Sigmoid colon (tissue), 7 donors: ENCODE data around the gene TARM1. TPM values are rescaled to one million over a fixed set of nuclear protein-coding genes. Genes with fewer than 3 reads are reported as not detected.
A peak's percentile ranks its signal among the peaks of the same experiment; 100 is the strongest.
"Not testable (repeated sequence)": the region's sequence is repeated elsewhere in the genome, so short reads cannot be mapped to it uniquely, and the experiment has no call there.

ENCODE experiments used
- DNase-seq: peaks from one replicate; pipeline ENCODE4 v3.0.0-alpha.2; 2019
- H3K27ac ChIP-seq, 4 donors: fragments of 200-600 bp; sonication (generic); one replicate each; pipeline ENCODE4 v1.5.1; 2016 to 2019; ENCODE audit warnings: mild to moderate bottlenecking in 1 of 4
- H3K27me3 ChIP-seq, 3 donors: fragments of 200-600 bp; sonication (generic); one replicate each; pipeline ENCODE4 v1.5.1; 2019; ENCODE audit warnings: mild to moderate bottlenecking in 1 of 3
- H3K36me3 ChIP-seq, 4 donors: fragments of 200-600 bp; sonication (generic); one replicate each; pipeline ENCODE4 v1.5.1; 2016 to 2019
- H3K4me1 ChIP-seq, 4 donors: fragments of 200-600 bp; sonication (generic); one replicate each; pipeline ENCODE4 v1.5.1; 2017 to 2019
- H3K4me3 ChIP-seq, 4 donors: fragments of 200-600 bp; sonication (generic); one replicate each; pipeline ENCODE4 v1.5.1; 2017 to 2019; ENCODE audit warnings: mild to moderate bottlenecking in 2 of 4, moderate library complexity in 1 of 4
- H3K9me3 ChIP-seq, 4 donors: fragments of 200-600 bp in 3 of 4; sonication (generic) in 3 of 4; one replicate each; pipeline versions ENCODE4 v1.5.1 to v1.6.1; 2013 to 2019
- EP300 ChIP-seq, 4 donors: sonication (generic); formaldehyde crosslinking; IDR thresholded peaks; one replicate each; pipeline ENCODE4 v1.6.1; 2017; ENCODE audit warnings: antibody characterized with exemption in 4 of 4
- POLR2A ChIP-seq, 2 donors: fragments of 450-650 bp; IDR thresholded peaks; one replicate each; pipeline ENCODE4 v1.6.1; 2016; ENCODE audit warnings: antibody characterized with exemption in 2 of 2, mild to moderate bottlenecking in 2 of 2, moderate library complexity in 2 of 2
- POLR2AphosphoS5 ChIP-seq, 4 donors: sonication (generic); formaldehyde crosslinking; IDR thresholded peaks; one replicate each; pipeline ENCODE4 v1.6.1; 2017; ENCODE audit warnings: antibody characterized with exemption in 4 of 4
- WGBS, 2 donors: extraction: QIAGEN DNeasy Blood & Tissue Kit; methylation state at CpG; one replicate each; pipeline ENCODE4 v1.1.7; 2013; 5-methylcytosine and 5-hydroxymethylcytosine counted together
- intact Hi-C: fragments of 100-400 bp; cut with DNase I; formaldehyde crosslinking; loops from one replicate; pipeline ENCODE4 v1.15.1; 2023
- polyA plus RNA-seq, 3 donors: library from polyadenylated mRNA; stranded (reverse); fragments of 200-250 nt; gene quantifications; one replicate each; pipeline ENCODE4 v1.2.3, GENCODE V29; 2013
- total RNA-seq, 4 donors: library from RNA; depleted of rRNA; stranded (reverse); fragments of >200 nt; gene quantifications; one replicate each; pipeline ENCODE4 v1.1.0, GENCODE V29; 2016
- TF ChIP-seq, protein P1 (sequence below), 4 experiments: fragments of 450-650 bp in 3 of 4; fragments of 200-600 bp in 1 of 4; IDR thresholded peaks; one replicate each; pipeline ENCODE4 v1.5.1; 2016 to 2019; ENCODE audit warnings: antibody characterized with exemption in 4 of 4, mild to moderate bottlenecking in 3 of 4, moderate library complexity in 2 of 4
- donor health status: healthy with polysubstance abuse.
- donor health status: Bipolar disorder and iron deficiency.
- donor health status: healthy.

TARM1 gene
- total and polyA plus RNA-seq, 7 donors, result not detected

DNA sequence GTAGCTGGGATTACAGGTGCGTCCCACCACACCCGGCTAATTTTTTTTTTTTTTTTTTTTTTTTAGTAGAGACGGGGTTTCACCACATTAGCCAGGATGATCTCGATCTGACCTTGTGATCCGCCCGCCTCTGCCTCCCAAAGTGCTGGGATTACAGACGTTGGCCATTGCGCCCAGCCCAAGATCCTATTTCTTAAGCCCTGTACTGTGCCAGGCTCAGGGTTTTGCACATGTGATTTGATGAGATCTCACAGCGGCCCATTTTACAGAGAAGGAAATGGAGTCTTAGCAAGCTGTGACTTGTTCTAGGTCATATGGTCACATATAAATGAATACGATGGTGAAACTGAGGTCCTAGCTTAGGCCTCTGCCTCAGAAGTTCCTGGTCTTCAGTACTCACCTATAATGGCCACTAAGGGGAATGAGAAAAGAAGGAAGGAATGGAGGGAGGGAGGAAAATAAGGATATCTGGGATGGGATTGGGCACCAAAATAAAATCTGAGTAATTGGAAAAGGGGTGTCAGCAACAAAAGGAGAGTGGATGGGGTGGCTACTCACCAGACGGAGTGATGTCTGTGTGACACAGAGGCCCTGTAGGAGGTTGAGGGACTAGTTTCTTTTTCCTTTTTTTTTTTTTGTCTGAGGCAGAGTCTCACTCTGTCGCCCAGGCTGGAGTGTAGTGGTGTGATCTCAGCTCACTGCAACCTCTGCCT, 18.2 kb upstream of the TARM1 start:
- intact Hi-C loops, result no loop called here
- no peak for TF ChIP-seq POLR2AphosphoS5 (IDR thresholded peaks at IDR 0.05)
- no peak for TF ChIP-seq POLR2A (IDR thresholded peaks at IDR 0.05)
- TF ChIP-seq, protein P1, sequence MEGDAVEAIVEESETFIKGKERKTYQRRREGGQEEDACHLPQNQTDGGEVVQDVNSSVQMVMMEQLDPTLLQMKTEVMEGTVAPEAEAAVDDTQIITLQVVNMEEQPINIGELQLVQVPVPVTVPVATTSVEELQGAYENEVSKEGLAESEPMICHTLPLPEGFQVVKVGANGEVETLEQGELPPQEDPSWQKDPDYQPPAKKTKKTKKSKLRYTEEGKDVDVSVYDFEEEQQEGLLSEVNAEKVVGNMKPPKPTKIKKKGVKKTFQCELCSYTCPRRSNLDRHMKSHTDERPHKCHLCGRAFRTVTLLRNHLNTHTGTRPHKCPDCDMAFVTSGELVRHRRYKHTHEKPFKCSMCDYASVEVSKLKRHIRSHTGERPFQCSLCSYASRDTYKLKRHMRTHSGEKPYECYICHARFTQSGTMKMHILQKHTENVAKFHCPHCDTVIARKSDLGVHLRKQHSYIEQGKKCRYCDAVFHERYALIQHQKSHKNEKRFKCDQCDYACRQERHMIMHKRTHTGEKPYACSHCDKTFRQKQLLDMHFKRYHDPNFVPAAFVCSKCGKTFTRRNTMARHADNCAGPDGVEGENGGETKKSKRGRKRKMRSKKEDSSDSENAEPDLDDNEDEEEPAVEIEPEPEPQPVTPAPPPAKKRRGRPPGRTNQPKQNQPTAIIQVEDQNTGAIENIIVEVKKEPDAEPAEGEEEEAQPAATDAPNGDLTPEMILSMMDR (IDR thresholded peaks at IDR 0.05), result no peak
- TF ChIP-seq EP300 (IDR thresholded peaks at IDR 0.05), result no peak
- DNase-seq, result no peak
- no peak overlapping the region for H3K27ac ChIP-seq
- H3K36me3 ChIP-seq, result no peaks in the 10 kb centered on the region
- H3K4me3 ChIP-seq, result no peak overlapping the region
- H3K4me1 ChIP-seq, result peaks cover 0 to 30% (median 25%) of the 10 kb centered on the region in 4 donors
- H3K9me3 ChIP-seq, result no peaks in the 10 kb centered on the region
- H3K27me3 ChIP-seq, result peaks cover 0 to 15% (median 8%) of the 10 kb centered on the region in 3 donors
- WGBS, 2 donors, result 90 to 91% methylated on average over 12 of the region's 12 CpGs

DNA sequence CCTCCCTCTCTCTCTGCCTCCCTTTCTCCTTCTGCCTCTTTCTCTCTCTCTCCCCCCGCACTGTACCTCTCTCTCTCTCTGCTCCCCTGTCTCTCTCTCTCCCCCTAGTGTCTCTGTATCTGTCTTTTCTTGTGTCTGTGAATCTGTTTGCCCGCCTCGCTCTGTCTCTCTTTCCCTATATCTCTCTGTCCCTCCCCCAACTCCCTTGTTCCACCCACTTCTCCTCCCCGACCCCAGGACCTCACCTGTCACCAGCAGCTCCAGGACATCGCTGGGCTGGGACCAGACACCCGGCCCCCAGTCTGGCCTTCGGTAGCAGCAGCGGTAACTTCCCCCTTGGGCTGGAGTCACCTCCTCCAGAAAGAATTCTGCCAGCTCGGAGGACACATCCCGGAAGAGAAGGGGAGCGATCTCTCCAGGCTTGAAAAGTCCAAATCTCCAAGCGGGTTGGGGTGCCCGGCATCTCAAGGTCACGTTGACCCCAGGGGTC, 15.5 kb upstream of the TARM1 start:
- H3K27me3 ChIP-seq, result peaks cover 0 to 15% (median 8%) of the 10 kb centered on the region in 3 donors
- DNase-seq, result peak; percentile 68
- intact Hi-C loops, result no loop called here
- no peaks in the 10 kb centered on the region for H3K9me3 ChIP-seq
- peak overlapping the region in 3 of 4 donors; percentile 7 to 50 (median 15) for H3K4me3 ChIP-seq
- H3K36me3 ChIP-seq, result no peaks in the 10 kb centered on the region
- WGBS, 2 donors, result 4 to 14% methylated on average over 14 of the region's 14 CpGs
- TF ChIP-seq POLR2A (IDR thresholded peaks at IDR 0.05), result no peak
- no peak for TF ChIP-seq POLR2AphosphoS5 (IDR thresholded peaks at IDR 0.05)
- TF ChIP-seq, protein P1 (IDR thresholded peaks at IDR 0.05), result no peak
- no peak for TF ChIP-seq EP300 (IDR thresholded peaks at IDR 0.05)
- peaks cover 0 to 13% (median 10%) of the 10 kb centered on the region in 4 donors for H3K4me1 ChIP-seq
- H3K27ac ChIP-seq, result peak overlapping the region in 2 of 4 donors; percentile 33 to 71

DNA sequence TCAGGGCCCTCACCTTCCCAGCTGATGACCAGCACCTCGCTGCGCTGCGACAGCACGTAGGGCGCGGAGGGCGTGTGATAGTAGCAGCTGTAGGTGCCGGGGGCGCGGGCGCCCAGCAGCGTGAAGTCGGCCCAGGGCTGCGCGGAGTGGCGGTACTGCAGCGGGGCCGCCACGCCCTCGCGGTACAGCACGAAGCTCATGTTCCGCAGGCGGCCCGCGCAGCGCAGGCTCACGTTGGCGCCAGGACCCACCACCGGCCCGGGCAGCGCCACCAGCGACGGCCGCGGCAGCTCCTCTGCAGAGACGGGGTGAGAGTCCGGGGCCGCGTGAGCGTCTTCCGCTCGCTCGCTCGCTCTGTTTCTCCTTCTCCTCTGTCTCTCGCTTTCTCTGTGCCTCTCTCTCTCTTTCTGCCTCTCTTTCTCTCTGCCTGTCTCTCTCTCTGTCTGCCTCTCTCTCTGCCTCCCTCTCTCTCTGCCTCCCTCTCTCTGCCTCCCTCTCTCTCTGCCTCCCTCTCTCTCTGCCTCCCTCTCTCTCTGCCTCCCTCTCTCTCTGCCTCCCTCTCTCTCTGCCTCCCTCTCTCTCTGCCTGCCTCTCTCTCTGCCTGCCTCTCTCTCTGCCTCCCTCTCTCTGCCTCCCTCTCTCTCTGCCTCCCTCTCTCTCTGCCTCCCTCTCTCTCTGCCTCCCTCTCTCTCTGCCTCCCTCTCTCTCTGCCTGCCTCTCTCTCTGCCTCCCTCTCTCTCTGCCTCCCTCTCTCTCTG, 14.9 kb upstream of the TARM1 start:
- intact Hi-C loops, H3K36me3 ChIP-seq, H3K9me3 ChIP-seq: not testable (repeated sequence)
- peak overlapping the region in 1 of 4 donors; percentile 71 for H3K27ac ChIP-seq
- peak overlapping the region; percentile 1 to 50 (median 30) for H3K4me3 ChIP-seq
- DNase-seq, result peak; percentile 72
- H3K27me3 ChIP-seq, result peaks cover 0 to 15% (median 8%) of the 10 kb centered on the region in 3 donors
- H3K4me1 ChIP-seq, result peaks cover 0 to 13% (median 10%) of the 10 kb centered on the region in 4 donors
- WGBS, 2 donors, result 1% methylated on average over 46 of the region's 46 CpGs

DNA sequence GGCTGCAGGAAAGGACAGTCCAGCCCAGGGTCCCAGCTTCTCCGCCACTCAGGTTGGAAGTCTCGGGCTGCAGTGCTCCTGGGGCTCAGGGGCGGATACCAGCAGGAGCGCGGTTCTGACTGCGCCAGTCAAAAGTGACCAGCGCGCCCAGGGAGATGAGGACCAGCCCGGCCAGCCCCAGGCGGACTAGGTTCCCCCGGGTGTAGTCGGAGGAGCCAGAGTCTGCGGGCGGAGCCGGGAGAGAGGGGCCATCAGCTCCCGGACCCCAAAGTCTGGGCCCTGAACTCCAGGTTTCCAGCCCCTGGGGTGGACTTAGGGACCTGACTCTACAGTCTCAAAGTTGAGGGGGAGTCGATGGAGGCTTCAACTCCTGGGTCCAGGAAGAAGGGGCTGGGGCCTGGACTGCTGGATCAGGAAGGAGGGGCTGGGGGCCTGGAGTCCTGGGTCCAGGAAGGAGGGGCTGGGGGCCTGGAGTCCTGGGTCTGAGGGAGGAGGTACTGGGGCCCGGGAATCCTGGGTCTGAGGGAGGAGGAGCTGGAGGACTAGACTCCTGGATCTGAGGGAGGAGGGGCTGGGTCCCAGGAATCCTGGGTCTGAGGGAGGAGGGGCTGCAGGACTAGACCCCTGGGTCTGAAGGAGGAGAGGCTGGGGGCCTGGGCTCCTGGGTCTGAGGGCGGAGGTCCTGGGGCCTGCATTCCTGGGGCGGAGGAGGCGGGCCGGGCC, 14.1 kb upstream of the TARM1 start:
- intact Hi-C loops, result no loop called here
- peak; percentile 57 for DNase-seq
- 73% methylated on average over 22 of the region's 22 CpGs for WGBS, 2 donors
- H3K36me3 ChIP-seq, result no peaks in the 10 kb centered on the region
- peaks cover 0 to 15% (median 8%) of the 10 kb centered on the region in 3 donors for H3K27me3 ChIP-seq
- H3K27ac ChIP-seq, result peak overlapping the region in 1 of 4 donors; percentile 71
- no peaks in the 10 kb centered on the region for H3K9me3 ChIP-seq
- no peak for TF ChIP-seq EP300 (IDR thresholded peaks at IDR 0.05)
- no peak for TF ChIP-seq POLR2AphosphoS5 (IDR thresholded peaks at IDR 0.05)
- TF ChIP-seq, protein P1 (IDR thresholded peaks at IDR 0.05), result no peak
- no peak for TF ChIP-seq POLR2A (IDR thresholded peaks at IDR 0.05)
- peak overlapping the region; percentile 1 to 50 (median 30) for H3K4me3 ChIP-seq
- peaks cover 0 to 13% (median 10%) of the 10 kb centered on the region in 4 donors for H3K4me1 ChIP-seq
